Left colon (tissue), 2 donors: Measurements from ENCODE around the gene ATP9A. TPM values are rescaled to one million over a fixed set of nuclear protein-coding genes. Genes with fewer than 3 reads are reported as not detected.
"Not testable (repeated sequence)": the region's sequence is repeated elsewhere in the genome, so short reads cannot be mapped to it uniquely, and the experiment has no call there.

Experiments
- ATAC-seq: fragments of 200-7000 bp; cut with Tn5 transposase; one replicate; pipeline ENCODE4 v1.9.1; 2020; ENCODE audit warnings: mild to moderate bottlenecking, moderate library complexity
- DNase-seq, 2 donors: peaks; one replicate each; pipeline ENCODE4 v3.0.0-alpha.2; 2020
- intact Hi-C, 2 donors: fragments of 100-400 bp; cut with DNase I in 1 of 2; cut with micrococcal nuclease in 1 of 2; formaldehyde crosslinking; loops; one replicate each; pipeline versions ENCODE4 v1.11.2 to v1.14.0; 2022; cut with DNase I, micrococcal nuclease
- total RNA-seq, 2 donors: library from RNA; stranded (reverse); fragmentation: NEBNext Ultra II Directional; extraction: Animal tissue kit (Norgen Biotek cat#: 25700); gene quantifications; one replicate each; pipeline ENCODE4 v1.2.1, GENCODE V29; 2021
- donor health status: DM: no; HTN: no; CAD: no.
- donor health status: DM: yes; HTN: yes; CAD: no.

ATP9A gene
- total RNA-seq, 2 donors from 2014 or later = 66.8 to 90.1 TPM

- ATAC-seq (peak; percentile 91), DNase-seq (no peak)
- intact Hi-C loops = no loop called here
These were observed 64.5 kb downstream of the ATP9A start for GRCh38 chr20:51703400-51704287.

GRCh38 chr20:51702556-51702955 lies 65.6 kb downstream of the ATP9A start:
- DNase-seq (no peak), ATAC-seq (no peak)
- intact Hi-C loops = no loop called here

GRCh38 chr20:51700809-51701285 lies 67.3 kb downstream of the ATP9A start:
- DNase-seq (peak in 1 of 2 donors; percentile 17), ATAC-seq (peak; percentile 62)
- intact Hi-C loops = no loop called here

- DNase-seq (no peak), ATAC-seq (no peak)
- intact Hi-C loops = no loop called here
These were observed 69.9 kb downstream of the ATP9A start for GRCh38 chr20:51698252-51698651.

GRCh38 chr20:51697096-51697826 lies 70.9 kb downstream of the ATP9A start:
- DNase-seq (no peak), ATAC-seq (no peak)
- intact Hi-C loops = no loop called here

GRCh38 chr20:51696304-51697071 lies 71.7 kb downstream of the ATP9A start:
- intact Hi-C loops = no loop called here
- ATAC-seq (no peak), DNase-seq (no peak)

- ATAC-seq (peak; percentile 46), DNase-seq (peak in 1 of 2 donors; percentile 39)
- intact Hi-C loops = no loop called here
These were observed 72.5 kb downstream of the ATP9A start for GRCh38 chr20:51695574-51696303.

- no peak for DNase-seq
- intact Hi-C loops = no loop called here
These were observed 75.3 kb downstream of the ATP9A start for GRCh38 chr20:51692806-51693400.

GRCh38 chr20:51691703-51692102 lies 76.5 kb downstream of the ATP9A start:
- ATAC-seq (no peak), DNase-seq (no peak)
- intact Hi-C loops = no loop called here

More at GRCh38 chr20:51692806-51693400, 75.3 kb downstream of the ATP9A start:
- no peak for ATAC-seq

- ATAC-seq = no peak
These were observed 79.5 kb downstream of the ATP9A start for GRCh38 chr20:51688600-51689244.

GRCh38 chr20:51687630-51688029 lies 80.6 kb downstream of the ATP9A start:
- ATAC-seq (no peak), DNase-seq (no peak)
- intact Hi-C loops = no loop called here

More at GRCh38 chr20:51688600-51689244, 79.5 kb downstream of the ATP9A start:
- intact Hi-C loops = no loop called here
- no peak for DNase-seq

GRCh38 chr20:51687108-51687507 lies 81.1 kb downstream of the ATP9A start:
- no peak for ATAC-seq
- DNase-seq = no peak
- intact Hi-C loops = no loop called here

GRCh38 chr20:51685494-51685893 lies 82.7 kb downstream of the ATP9A start:
- DNase-seq, ATAC-seq, intact Hi-C loops: not testable (repeated sequence)

- DNase-seq = no peak
- intact Hi-C loops = no loop called here
- ATAC-seq = no peak
These were observed 88.0 kb downstream of the ATP9A start for GRCh38 chr20:51680067-51680749.

GRCh38 chr20:51679254-51679921 lies 88.8 kb downstream of the ATP9A start:
- DNase-seq = no peak
- ATAC-seq = no peak
- intact Hi-C loops = no loop called here

- ATAC-seq (peak; percentile 8), DNase-seq (no peak)
- intact Hi-C loops = no loop called here
These were observed 90.0 kb downstream of the ATP9A start for GRCh38 chr20:51678026-51678697.
